ENCODE results near the gene ACTR1A.

DNA sequence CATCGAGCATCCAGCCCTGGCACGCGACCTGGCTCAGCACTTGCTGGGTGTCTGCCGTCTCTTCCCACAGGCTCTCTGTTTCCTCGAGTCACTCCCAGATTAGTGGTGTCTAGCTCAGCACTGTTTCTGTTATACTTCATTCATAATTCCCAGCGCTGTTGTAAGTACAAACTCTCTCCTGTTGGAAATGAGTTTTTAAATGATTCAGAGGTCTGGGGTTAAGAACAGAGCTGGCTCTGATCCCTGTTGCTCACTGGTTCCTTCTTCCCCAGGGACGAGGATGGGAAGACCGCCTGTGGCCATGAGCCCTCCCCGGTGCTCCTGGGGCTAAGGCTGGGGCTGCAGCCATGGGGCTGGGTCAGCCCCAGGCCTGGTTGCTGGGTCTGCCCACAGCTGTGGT, 33.8 kb downstream of the ACTR1A start:
- TF ChIP-seq POLR2A (IDR thresholded peaks at IDR 0.05; ENCODE audit: extremely low read depth, insufficient read length): no peak
- TF ChIP-seq, protein P1, sequence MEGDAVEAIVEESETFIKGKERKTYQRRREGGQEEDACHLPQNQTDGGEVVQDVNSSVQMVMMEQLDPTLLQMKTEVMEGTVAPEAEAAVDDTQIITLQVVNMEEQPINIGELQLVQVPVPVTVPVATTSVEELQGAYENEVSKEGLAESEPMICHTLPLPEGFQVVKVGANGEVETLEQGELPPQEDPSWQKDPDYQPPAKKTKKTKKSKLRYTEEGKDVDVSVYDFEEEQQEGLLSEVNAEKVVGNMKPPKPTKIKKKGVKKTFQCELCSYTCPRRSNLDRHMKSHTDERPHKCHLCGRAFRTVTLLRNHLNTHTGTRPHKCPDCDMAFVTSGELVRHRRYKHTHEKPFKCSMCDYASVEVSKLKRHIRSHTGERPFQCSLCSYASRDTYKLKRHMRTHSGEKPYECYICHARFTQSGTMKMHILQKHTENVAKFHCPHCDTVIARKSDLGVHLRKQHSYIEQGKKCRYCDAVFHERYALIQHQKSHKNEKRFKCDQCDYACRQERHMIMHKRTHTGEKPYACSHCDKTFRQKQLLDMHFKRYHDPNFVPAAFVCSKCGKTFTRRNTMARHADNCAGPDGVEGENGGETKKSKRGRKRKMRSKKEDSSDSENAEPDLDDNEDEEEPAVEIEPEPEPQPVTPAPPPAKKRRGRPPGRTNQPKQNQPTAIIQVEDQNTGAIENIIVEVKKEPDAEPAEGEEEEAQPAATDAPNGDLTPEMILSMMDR (IDR thresholded peaks at IDR 0.05; ENCODE audit: low read depth, low read length): no peak
- TF ChIP-seq MYC (IDR thresholded peaks at IDR 0.05; ENCODE audit: low read depth, low read length): no peak

Measured in NB4 (cell line).